GM12878 (cell line): Measurements from ENCODE around the gene DMAC2. TPM values are rescaled to one million over a fixed set of nuclear protein-coding genes. Genes with fewer than 3 reads are reported as not detected.

Experiments used
- ATAC-seq: fragments of 200-7000 bp; cut with Tn5 transposase; 3 replicates; pipeline ENCODE4 v1.9.1; 2020; ENCODE audit warnings: mild to moderate bottlenecking, moderate library complexity
- BruUV-seq: library from RNA; stranded (reverse); fragments of 400-500 nt; replicated peaks from 2 replicates; lab custom pipeline; 2021; lab: Mats Ljungman, UMichigan
- CTCF ChIA-PET: fragments of 300-600 bp; sonication (Branson Sonifier 250); formaldehyde crosslinking; extraction: SDS; loops from one replicate; lab custom pipeline; 2021; ENCODE audit warnings: inconsistent platforms; lab: Yijun Ruan, JAX
- POLR2A ChIA-PET: fragments of 350-600 bp; formaldehyde crosslinking; extraction: SDS; loops from one replicate; lab custom pipeline; 2021; ENCODE audit warnings: inconsistent platforms; lab: Charles Lee
- RAD21 ChIA-PET: fragments of 300-600 bp; sonication (Branson Sonifier 250); formaldehyde crosslinking; loops from one replicate; lab custom pipeline; 2023; ENCODE audit warnings: antibody characterized with exemption; ENCODE audit not compliant: unreplicated experiment; lab: Charles Lee
- SMC1A ChIA-PET: fragments of 300-600 bp; sonication (Branson Sonifier 250); formaldehyde crosslinking; loops from one replicate; lab custom pipeline; 2023; ENCODE audit not compliant: unreplicated experiment, uncharacterized antibody; lab: Charles Lee
- DNase-seq: peaks from one replicate; pipeline ENCODE4 v3.0.0-alpha.2; 2011; ENCODE audit warnings: low read depth, low spot score
- FAIRE-seq: peaks from 3 replicates; lab custom pipeline; 2011; peaks lifted over from hg19 to GRCh38; lab: Jason Lieb, UNC
- H2AFZ ChIP-seq: 2 replicates; pipeline ENCODE4 v1.6.0; 2011; ENCODE audit warnings: low read depth, low read length, control low read depth; ENCODE audit not compliant: control insufficient read depth
- H3K27ac ChIP-seq: 2 replicates; pipeline ENCODE4 v1.5.1; 2011; ENCODE audit warnings: control low read depth; ENCODE audit not compliant: control insufficient read depth, insufficient read depth
- H3K27me3 ChIP-seq, 2 experiments: replicated peaks in 1 of 2; 2 replicates each; pipeline versions ENCODE4 v1.6.0 to v1.6.1; 2011; ENCODE audit warnings: low read length in 1 of 2; ENCODE audit not compliant: control insufficient read depth in 2 of 2, insufficient read depth in 2 of 2
- H3K36me3 ChIP-seq, 2 experiments: 2 replicates each; pipeline ENCODE4 v1.5.1; 2011; ENCODE audit warnings: low read length in 1 of 2; ENCODE audit not compliant: control insufficient read depth in 2 of 2, insufficient read depth in 2 of 2
- H3K4me1 ChIP-seq: 2 replicates; pipeline ENCODE4 v1.6.1; 2011; ENCODE audit warnings: mild to moderate bottlenecking, low read length, moderate library complexity, mixed read lengths; ENCODE audit not compliant: control insufficient read depth, insufficient read depth
- H3K4me2 ChIP-seq: 2 replicates; pipeline ENCODE4 v1.6.0; 2011; ENCODE audit warnings: control low read depth; ENCODE audit not compliant: control insufficient read depth, insufficient read depth
- H3K4me3 ChIP-seq: fragments of 200-600 bp; sonication (generic); 2 replicates; pipeline ENCODE4 v1.5.1; 2016
- H3K79me2 ChIP-seq: 2 replicates; pipeline ENCODE4 v1.6.0; 2011; ENCODE audit warnings: low read length; ENCODE audit not compliant: control insufficient read depth, insufficient read depth
- H3K9ac ChIP-seq: 2 replicates; pipeline ENCODE4 v1.8.0; 2011; ENCODE audit warnings: low read length, control low read depth, mixed read lengths; ENCODE audit not compliant: control insufficient read depth, insufficient read depth
- H3K9me3 ChIP-seq: replicated peaks from 3 replicates; pipeline ENCODE4 v1.5.1; 2011; ENCODE audit warnings: mild to moderate bottlenecking, low read length; ENCODE audit not compliant: control insufficient read depth, insufficient read depth
- H4K20me1 ChIP-seq: 2 replicates; pipeline ENCODE4 v1.6.0; 2011; ENCODE audit not compliant: control insufficient read depth, insufficient read depth
- ATF2 ChIP-seq: IDR thresholded peaks from 2 replicates; pipeline ENCODE4 v1.6.1; 2012; ENCODE audit warnings: low read length, inconsistent platforms
- EZH2 ChIP-seq: IDR thresholded peaks from 2 replicates; pipeline ENCODE4 v1.6.1; 2012; ENCODE audit warnings: low read depth, mild to moderate bottlenecking, control low read depth, inconsistent platforms, low read length, borderline replicate concordance; ENCODE audit not compliant: control insufficient read depth
- FOXM1 ChIP-seq: IDR thresholded peaks from 2 replicates; pipeline ENCODE4 v1.6.1; 2012; ENCODE audit warnings: low read depth, mild to moderate bottlenecking, inconsistent platforms, low read length, moderate library complexity
- HDGF ChIP-seq: fragments of 450-650 bp; IDR thresholded peaks from 2 replicates; pipeline ENCODE4 v1.6.1; 2016; ENCODE audit warnings: antibody characterized with exemption
- IKZF1 ChIP-seq: fragments of 450-650 bp; conservative IDR thresholded peaks from 2 replicates; pipeline ENCODE4 v1.6.1; 2017; ENCODE audit warnings: antibody characterized with exemption, mild to moderate bottlenecking
- NFXL1 ChIP-seq: fragments of 450-650 bp; IDR thresholded peaks from 2 replicates; pipeline ENCODE4 v1.6.1; 2017; ENCODE audit warnings: antibody characterized with exemption, mild to moderate bottlenecking, borderline replicate concordance
- RUNX3 ChIP-seq: IDR thresholded peaks from 2 replicates; pipeline ENCODE4 v1.6.1; 2012; ENCODE audit warnings: low read length, inconsistent platforms
- SIN3A ChIP-seq: IDR thresholded peaks from 2 replicates; pipeline ENCODE4 v1.6.1; 2012; ENCODE audit warnings: low read depth, low read length, improper control_type of control experiment
- whole genome bisulfite sequencing: methylation state at CpG from one replicate; pipeline ENCODE4 v1.1.6; 2016; ENCODE audit warnings: low lambda C conversion rate; ENCODE audit not compliant: insufficient replicate concordance, insufficient coverage; ENCODE audit errors: missing lambda C conversion rate; 5-methylcytosine and 5-hydroxymethylcytosine counted together
- in situ Hi-C: fragments of 300-500 bp; cut with MboI; formaldehyde crosslinking; loops from 9 replicates; pipeline ENCODE4 v1.14.3; 2018; ENCODE audit warnings: mixed read lengths
- intact Hi-C: fragments of 100-400 bp; cut with micrococcal nuclease; formaldehyde crosslinking; loops from one replicate; pipeline ENCODE4 v1.14.2; 2022; ENCODE audit not compliant: unreplicated experiment
- polyA plus RNA-seq, 11 experiments: library from polyadenylated mRNA; depleted of rRNA in 4 of 11; unstranded in 6 of 11; stranded (reverse) in 5 of 11; fragments of >200 nt; fragmentation: Nextera tagmentation in 4 of 11; fragmentation: Illumina TruSeq in 1 of 11; extraction: Ambion mirVana in 4 of 11; extraction: Trizol in 1 of 11; gene quantifications; 1 replicate in 1 of 11; 2 replicates in 10 of 11; pipeline versions ENCODE4 v1.2.1 to v1.2.3, GENCODE V29; 2011 to 2016; ENCODE audit warnings: inconsistent platforms in 2 of 11, missing spikeins in 2 of 11, low read depth in 1 of 11
- total RNA-seq, 4 experiments: library from RNA; depleted of rRNA in 3 of 4; stranded (reverse); fragments of >200 nt in 3 of 4; fragmentation: Illumina TruSeq in 1 of 4; extraction: Trizol in 1 of 4; gene quantifications; 2 replicates each; pipeline versions ENCODE4 v1.2.1 to v1.2.3, GENCODE V29; 2013 to 2021
- TF ChIP-seq, protein P1 (sequence below): fragments of 450-650 bp; IDR thresholded peaks from 2 replicates; pipeline ENCODE4 v1.6.1; 2016; ENCODE audit warnings: mild to moderate bottlenecking, moderate library complexity, borderline replicate concordance

Gene DMAC2
- total and polyA plus RNA-seq, 10 of the 15 experiments (the other 5 are each of a cell fraction or from before 2014, with no cell fraction given): 10.8 to 57.2 (median 42.7) TPM

GRCh38 chr19:41443813-41444455 is 4.2 kb upstream of the DMAC2 start (continued):
- TF ChIP-seq IKZF1 (no peak), FOXM1 (no peak), NFXL1 (no peak), SIN3A (no peak)

DNA sequence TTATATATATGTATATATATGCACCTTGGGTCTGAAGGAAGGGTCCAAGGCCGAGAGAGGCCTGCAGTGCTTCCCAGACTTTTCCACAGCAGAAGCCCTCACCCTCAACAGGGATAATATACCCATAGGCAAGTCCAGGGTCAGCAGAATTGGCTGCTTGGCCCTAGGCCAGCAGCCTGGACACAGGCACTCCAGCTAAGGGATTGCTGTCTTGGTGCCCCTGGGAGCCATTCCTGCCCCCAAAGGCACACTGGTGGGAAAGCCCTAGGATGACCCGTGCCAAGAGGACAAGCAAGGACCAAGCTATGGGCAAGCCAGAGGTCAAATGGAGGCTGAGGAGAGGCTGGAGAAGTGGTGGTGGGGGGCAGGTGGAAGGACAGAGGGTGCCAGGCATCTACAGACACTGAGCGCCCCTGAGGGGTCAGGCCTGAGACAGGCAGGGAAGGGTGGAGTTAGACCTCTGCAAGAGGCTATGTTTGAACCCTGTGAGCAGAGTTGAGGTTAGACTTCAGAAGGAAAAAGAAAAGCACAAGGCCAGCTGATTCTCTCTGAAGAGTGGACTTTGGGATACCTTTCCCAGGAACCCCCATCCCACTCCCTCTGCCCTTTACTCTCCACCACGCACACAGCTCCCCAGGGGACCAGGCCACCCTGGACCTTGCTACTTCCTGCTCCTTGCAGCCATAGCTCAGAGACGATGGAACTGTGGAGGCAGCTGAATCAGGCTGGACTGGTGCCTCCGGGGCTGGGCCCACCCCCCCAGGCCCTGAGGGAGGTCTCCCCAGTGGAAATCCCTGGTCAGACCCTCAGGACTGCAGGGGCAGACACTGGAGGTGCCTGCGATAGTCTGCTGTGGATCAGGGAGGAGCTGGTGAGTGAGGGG is 3.0 kb upstream of the DMAC2 start, which contains the start of gene ERICH4:
Gene ERICH4, plus strand, starts transcription at position 684 of the 883 bp plus-strand sequence. Its CDS starts 14 bp downstream, at position 698.
- ChIA-PET SMC1A (no interaction called here), RAD21 (interaction anchor here (0.8 kb wide), 1 partner anchor 135 kb away, joined by 3 read pairs; no protein-coding TSS in a partner anchor), POLR2A (no interaction called here), CTCF (interaction anchor here (0.8 to 1.3 kb wide), 2 partner anchors 84 to 128 kb away, joined by 3 read pairs; no protein-coding TSS in a partner anchor)
- TF ChIP-seq HDGF: no peak
- TF ChIP-seq EZH2: no peak
- no peak for TF ChIP-seq ATF2
- no peak for TF ChIP-seq RUNX3
- TF ChIP-seq, protein P1, sequence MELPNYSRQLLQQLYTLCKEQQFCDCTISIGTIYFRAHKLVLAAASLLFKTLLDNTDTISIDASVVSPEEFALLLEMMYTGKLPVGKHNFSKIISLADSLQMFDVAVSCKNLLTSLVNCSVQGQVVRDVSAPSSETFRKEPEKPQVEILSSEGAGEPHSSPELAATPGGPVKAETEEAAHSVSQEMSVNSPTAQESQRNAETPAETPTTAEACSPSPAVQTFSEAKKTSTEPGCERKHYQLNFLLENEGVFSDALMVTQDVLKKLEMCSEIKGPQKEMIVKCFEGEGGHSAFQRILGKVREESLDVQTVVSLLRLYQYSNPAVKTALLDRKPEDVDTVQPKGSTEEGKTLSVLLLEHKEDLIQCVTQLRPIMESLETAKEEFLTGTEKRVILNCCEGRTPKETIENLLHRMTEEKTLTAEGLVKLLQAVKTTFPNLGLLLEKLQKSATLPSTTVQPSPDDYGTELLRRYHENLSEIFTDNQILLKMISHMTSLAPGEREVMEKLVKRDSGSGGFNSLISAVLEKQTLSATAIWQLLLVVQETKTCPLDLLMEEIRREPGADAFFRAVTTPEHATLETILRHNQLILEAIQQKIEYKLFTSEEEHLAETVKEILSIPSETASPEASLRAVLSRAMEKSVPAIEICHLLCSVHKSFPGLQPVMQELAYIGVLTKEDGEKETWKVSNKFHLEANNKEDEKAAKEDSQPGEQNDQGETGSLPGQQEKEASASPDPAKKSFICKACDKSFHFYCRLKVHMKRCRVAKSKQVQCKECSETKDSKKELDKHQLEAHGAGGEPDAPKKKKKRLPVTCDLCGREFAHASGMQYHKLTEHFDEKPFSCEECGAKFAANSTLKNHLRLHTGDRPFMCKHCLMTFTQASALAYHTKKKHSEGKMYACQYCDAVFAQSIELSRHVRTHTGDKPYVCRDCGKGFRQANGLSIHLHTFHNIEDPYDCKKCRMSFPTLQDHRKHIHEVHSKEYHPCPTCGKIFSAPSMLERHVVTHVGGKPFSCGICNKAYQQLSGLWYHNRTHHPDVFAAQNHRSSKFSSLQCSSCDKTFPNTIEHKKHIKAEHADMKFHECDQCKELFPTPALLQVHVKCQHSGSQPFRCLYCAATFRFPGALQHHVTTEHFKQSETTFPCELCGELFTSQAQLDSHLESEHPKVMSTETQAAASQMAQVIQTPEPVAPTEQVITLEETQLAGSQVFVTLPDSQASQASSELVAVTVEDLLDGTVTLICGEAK: no peak
- Histone ChIP-seq H3K9ac (no peak within 1 kb of the TSS), H4K20me1 (no peaks in the 10 kb centered on the region), H3K4me1 (no peaks in the 10 kb centered on the region; the same call in 1 of the 2 replicates), H3K4me3 (no peak within 1 kb of the TSS), H3K36me3 (no peaks in the 10 kb centered on the region; a peak in 1 of 4 replicates), H3K27me3 (no peaks in the 10 kb centered on the region), H3K27ac (no peak within 1 kb of the TSS), H3K79me2 (peaks cover 2% of the 10 kb centered on the region), H3K9me3 (no peaks in the 10 kb centered on the region), H2AFZ (no peak within 1 kb of the TSS; the same call in 1 of the 2 replicates), H3K4me2 (no peak within 1 kb of the TSS)
- WGBS: 33% methylated on average over 7 of the region's 7 CpGs
- no TSS peak for BruUV-seq
- FAIRE-seq (no peak), ATAC-seq (no peak), DNase-seq (no peak)
- in situ Hi-C loops: loop anchor here (10.0 kb wide), 2 partner anchors 92 to 132 kb away; partner anchors contain the start of gene CEACAM21
- intact Hi-C loops: no loop called here
